GM19467 (cell line): ENCODE results near the gene TCP11.

Experiments used
- ATAC-seq: cut with Tn5 transposase; IDR thresholded peaks from one replicate; pipeline ENCODE4 v1.9.1; 2021; ENCODE audit warnings: mild to moderate bottlenecking, moderate library complexity; ENCODE audit not compliant: unreplicated experiment

Gene TCP11

DNA sequence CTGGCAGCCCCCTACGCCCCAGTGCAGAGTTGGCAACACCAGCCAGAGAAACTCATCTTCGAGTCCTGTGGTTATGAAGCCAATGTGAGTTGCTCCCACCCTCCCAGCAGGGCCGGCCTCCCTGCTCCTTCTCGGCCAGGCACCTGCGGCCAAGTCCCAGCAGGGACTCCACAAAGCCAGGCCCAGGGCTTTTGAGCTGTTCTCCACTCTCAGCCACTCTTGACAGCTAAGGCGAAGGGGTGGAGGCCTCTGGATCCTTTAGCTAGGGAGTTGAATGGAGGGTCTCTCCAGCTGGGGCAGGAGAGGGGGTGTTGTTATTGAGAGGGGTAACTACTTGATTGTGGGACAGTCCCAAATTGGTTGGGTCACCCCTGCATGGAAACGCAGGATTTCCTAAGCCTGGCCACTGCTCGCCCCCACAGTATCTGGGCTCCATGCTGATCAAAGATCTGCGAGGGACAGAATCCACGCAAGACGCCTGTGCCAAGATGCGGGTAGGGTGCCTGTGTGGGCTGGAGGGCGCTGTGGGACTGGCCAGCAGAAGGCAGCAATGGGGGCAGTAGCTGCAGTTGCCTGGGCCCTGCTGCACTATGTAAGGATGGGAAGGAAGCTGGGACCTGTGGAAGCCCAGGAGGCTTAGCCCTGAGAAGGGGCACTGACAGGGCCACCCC is 58.3 kb downstream of the TCP11 start:
- no peak for ATAC-seq

DNA sequence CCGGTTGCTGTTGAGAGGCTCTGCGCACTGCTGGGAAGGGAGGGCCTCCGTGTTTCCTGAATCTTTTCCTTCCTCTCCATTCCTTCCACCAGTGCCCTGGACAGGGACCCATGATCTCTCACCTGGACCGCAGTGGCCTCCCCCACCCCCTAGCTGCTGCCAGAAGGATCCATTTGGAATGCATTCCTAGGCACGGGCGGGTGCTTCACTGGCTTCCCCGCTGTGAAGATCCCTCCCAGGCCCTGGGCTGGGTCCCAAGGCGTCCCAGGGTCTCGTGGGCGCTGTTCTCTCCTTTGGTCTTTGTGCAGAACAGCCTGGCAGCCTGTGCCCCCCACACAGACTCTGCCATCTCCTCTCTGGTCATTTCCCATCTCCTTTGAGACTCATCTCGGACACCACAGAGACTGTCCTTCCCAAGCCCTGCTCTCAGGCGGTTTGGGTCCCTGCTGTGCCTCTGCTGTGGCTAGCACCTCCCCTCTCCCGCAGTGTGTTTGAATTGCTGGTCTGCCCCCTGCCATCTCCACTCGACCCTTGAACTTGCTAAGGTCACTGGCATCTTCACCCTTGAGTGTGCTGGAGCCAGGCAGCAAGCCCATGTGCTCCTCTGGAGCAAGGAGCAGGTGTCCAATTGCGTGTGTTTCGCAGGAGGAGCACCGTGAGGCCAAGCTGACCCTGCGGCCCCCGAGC is 59.0 kb downstream of the TCP11 start:
- no peak for ATAC-seq

DNA sequence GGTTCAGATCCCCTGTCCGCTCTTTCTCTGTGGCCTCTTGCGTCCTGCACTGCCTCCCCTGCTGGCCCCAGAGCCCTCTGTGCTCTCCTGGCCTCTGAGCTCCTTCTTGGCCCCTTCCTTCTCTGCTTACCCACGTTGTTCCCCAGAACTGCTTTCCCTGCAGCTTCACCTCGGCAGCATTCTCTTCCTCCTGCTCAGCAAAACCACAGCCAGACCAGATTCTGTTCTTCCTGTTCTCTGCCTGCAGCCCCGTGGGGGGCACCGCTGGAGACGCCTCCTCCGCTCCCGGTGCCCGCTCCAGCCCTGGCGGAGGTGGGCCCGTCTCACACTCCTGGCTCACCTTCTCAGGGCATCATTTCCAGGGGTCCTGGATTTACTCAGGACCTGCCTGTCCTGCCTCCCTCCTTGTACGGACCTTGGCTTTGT is 59.7 kb downstream of the TCP11 start:
- no peak for ATAC-seq

DNA sequence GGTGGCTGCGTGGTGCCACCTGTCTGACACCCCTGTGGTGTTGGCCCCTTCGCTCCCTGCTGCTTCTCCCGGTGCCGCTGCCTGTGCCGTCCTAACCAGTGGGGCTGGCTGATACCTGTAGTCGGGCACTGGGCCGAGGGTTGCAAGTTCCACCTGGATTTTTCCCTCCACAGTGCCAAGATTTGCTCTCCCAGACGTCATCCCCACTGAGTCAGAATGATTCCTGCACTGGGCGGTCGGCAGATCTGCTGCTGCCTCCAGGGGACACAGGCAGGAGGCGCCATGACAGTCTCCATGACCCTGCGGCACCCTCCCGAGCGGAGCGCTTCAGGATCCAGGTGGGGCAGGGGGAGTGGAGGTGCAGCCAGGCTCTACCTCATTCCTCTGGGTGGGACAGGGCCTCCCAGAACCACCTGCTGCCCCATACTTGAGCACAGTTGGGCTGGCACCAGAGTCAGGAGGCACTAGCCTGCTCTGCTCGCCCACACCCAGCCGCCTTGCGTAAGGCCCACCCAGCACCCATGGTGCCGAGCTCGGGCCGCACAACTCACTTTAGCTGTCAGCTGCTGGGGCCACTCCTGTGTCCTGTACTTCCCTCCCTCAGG is 60.2 kb downstream of the TCP11 start:
- no peak for ATAC-seq

DNA sequence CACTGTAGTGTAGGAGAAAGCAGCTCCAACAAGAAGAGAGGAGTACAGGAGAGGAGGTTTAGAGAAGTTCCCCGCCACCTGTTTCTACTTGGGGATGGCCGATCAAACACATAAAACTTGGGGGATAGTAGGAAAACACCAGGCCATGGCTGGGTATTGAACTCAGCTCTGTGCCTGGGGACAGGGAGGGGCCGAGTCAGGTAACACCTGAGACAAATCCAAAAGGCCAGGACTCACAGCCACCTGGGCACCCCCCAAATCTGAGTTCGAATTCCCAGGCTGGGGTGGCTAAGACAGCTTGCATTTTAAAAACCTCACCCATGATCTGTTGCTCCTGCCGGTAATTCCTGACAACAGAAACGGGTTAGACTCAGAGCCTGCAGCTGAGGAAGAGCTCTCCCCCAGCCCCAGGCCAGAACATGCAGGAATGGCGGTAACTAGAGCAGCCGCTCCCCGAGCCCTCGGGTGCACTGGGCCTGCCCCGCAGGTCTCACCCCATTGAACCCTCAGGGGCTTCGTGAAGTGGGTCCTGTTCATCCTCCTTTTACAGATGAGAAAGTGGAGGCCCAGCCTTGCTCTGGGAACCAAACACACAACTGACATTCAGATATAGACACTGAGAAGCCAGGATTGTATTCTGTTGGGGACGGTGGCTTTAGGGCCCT is 61.0 kb downstream of the TCP11 start:
- no peak for ATAC-seq

DNA sequence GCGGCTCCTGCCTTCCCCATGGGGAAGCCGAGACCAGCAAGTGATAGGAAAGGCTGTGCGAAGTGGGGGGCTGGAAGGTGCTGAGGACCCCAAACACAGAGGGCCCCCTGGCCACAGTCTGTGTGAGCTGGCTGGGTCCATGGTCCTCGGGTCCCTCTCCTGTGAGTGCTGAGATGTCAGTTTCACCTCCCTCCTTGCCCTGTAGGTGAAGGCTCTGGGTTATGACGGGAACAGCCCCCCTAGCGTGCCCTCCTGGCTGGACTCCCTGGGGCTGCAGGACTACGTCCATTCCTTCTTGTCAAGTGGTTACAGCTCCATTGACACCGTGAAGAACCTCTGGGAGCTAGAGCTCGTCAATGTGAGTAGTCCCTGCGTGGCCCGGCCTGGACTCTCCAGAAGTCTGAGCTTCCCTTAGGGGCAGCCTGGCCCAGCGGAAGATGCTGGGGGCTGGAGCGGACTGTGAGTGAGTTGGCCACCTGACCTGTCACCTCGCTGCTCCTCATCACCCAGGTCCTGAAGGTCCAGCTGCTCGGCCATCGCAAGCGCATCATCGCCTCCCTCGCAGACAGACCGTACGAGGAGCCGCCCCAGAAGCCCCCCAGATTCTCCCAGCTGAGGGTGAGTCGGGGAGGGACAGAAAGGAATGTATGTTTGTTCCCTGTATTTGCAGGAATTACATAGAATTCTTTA is 61.7 kb downstream of the TCP11 start:
- no peak for ATAC-seq

DNA sequence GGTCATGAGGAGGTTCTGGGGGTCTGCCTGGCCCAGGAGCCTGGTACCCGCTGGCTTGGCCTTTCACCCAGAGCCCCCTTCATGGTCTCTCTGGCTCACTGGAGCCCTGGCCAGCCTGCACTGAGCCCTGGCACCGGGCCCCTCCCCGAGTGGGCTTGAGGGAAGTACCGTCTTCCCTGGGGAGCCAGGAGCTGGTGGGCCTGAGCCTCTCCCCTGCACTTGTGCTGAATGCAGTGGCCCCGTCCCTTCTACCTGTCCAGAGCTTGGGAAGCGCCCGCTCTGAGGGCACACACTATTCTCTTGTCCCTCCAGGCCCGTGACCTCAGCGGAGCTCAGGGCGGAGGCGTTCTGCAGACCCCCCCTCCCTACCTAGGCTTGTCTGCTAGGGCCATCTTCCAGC is 62.2 kb downstream of the TCP11 start:
- ATAC-seq, result no peak

DNA sequence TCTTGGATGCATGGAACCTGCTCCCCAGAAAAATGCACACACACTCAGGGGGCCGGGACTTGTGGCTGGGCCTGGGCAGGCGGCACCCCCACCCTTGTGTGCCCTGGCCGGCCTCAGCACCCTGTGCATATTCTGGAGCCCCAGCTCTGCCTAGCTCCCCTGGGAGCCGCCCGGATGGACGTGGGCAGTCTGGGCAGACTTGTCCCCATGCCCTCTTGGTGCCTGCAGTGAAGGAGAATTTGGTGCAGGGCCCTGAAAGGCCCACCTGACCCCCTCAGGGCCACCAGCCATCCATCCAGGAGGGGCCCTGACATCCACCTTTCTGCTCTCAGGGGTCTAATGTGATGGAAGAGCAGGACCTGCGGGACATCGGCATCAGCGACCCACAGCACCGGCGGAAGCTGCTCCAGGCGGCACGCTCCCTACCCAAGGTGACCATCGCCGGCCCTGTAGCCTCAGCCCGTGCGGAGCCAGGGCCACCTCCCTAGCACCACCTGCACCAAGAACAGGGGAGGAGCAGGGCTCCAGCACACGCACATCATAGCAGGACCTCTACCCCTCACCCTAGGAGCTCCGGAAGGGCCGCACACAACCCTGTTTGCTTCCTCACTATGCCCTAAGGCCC is 62.8 kb downstream of the TCP11 start:
- no peak for ATAC-seq

DNA sequence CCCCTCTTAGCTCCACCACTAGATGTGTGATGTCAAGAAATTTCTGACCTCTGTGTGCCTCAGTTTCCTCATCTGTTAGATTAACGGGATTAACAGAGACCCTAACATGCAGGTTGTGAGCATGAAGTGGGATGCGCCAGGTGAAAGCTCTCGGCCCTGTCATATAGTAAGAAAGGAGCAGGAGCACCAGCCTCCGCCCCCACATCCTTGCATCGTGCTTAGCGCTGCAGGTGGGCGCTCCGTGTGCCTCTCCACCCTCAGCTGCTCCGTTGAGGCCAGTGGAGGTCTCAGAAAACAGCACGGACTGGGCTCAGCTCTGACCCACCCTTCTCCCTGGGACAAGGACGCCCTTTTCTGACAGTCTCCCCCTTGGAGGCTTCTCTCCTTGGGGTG is 63.4 kb downstream of the TCP11 start:
- no peak for ATAC-seq

DNA sequence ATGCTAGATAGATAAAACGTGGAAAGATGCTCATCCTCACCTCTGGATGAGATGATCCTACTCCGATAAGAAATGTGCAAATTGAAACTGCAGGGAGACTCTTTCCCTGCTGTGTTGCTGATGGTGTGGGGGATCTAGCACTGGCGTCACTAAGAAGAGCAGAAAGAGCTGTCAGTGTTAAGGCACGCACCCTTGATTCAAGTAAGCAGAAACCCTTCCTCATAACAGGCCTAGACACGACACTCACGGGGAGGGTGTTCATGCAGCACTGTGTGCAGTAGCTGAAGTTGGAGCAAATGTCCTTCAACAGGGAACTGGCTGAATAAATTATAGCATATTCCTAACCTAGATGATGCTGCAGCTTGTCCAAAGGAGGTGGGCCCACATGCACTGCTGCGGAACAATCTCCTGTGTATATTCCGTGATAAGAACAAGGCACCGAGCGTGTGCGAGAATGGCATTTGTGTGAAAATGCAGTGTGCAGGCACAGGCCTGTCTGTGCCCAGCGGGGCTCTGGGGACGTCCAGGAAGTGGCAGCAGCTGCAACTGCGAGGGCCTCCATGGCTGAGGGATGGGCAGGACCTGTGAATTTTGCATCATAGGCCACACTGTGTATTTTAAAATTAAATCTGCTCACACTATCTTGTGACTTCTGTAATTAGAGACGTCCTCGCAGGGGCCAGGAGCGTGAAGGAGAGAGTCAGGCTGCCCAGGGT is 64.0 kb downstream of the TCP11 start:
- no peak for ATAC-seq

DNA sequence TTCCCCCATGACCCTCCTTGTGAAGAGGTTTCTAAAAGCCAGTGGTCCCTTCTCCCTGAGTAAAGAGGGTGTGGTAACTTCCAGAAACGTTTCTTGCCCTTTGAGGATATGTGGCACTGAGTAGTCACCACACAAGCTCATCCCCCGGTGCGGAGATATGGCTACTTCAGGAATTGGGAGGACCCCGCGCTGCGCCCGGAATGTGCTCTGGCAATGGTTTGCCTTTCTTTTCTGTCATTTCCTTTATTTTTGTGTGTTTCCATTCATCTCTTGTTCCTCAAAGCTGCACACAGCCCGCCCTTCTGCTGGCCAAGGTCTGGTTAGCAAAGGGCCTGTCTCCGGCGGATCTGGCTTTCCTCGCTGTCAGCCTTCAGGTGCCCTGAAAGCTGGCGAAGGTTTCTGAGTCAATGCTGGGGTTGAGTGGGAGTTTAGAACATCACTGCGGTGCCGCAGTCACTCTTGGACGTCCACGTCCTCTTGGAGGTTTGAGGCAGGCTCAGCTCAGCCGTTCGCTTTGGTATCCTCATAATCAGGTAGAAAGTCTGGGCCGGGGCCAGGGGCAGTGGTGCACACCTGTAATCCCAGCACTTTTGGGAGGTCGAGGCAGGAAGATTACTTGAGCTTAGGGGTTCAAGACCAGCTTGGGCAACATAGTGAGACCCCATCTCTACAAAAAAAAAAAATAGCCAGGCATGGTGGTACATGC is 67.2 kb downstream of the TCP11 start:
- ATAC-seq, result no peak

DNA sequence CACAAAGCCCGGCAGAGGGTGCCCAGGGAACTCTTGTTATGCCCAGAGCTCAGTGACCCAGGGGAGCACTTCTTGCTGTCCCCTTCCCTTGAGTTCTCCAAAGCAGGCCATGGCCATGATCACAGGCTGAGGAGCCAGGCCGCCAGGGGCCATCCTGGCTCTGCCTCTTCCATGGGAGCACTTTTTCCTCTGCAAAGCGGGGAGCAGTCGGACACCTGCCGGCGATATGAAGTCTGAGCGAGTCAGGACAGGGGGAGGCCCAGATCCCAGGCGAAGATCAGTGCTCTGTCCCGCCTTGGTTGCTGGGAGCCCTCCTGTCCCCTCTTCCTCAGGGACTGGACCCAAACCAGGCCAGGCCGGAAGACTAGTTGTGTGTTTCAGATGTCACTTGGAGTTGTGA is 67.9 kb downstream of the TCP11 start:
- no peak for ATAC-seq

DNA sequence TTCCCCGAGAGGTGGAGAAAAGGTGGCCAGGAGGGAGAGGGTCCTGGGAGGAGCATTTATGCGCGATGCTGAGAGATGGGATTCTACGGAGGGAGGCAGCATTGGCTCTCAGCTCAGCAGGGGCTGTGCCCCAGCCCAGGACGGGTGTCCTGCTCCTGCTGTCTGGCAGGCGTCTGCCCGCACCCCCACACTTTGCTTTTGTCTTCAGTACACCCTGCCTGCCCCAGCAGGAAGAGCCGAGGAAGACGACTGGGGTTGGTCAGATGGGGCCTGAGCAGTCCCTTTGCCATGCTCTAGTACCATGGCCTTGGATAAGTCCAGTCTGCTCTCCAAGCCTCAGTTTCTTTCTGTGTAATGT is 68.5 kb downstream of the TCP11 start:
- ATAC-seq, result no peak

DNA sequence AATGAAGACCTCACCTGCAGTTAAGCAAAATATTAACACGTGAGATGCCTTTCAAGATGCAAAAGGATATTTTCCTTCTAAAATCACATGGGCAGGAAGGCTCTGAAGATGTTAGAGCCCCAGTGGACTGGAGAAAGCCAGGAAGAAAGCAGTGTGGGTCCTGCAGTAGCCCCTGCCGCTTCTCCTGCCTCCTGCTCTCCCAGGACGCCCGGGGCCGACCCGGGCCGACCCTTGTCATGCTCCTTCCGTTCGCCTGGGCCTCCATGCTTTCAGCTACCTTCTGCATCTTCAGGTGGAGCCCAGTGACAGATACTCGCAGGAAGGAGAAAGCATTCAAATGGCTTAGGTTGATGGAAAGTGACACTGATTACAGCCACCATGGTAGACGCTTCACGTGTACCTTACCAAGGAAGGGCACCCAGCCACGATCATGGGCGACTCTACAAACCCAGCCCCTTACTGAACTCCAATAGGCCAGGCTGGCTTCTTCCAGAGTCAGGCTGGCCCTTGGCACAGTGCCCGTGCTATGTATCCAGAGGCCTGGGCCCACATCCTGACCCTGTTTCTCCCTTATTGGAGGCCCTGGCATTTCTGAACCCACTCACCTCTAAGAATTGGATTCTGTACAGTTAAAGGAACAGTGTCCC is 69.0 kb downstream of the TCP11 start:
- no peak for ATAC-seq

DNA sequence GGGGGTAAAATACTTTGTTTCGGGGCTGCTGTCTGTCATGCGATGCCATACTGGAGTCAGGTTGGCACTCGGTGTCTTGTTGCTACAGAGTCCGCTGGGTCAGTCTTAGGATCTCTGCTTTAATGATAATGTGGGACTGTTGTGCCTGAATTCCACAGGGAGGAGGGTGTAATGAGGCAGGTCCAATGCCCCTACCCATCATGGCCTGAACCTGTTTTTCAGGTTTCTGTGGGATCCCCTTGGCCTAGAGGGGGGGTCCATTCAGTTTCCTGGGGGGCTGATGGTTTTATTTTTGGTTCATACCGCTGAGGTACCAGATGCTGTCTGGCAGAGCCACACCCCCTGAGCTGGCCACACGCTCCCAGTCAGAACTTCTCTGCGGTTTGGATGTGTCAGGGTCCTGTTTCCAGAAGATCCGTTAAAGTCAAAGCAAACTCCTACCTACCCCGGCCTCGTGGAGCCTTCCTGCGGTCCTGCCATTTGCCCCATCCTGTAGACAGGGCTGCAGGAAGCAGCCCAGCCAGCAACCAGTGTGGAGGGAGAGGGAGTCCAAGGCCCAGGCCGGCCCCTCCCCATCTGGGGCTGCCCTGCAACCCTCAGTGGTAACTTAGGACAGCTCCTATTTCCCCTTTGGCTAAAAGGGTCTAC is 69.7 kb downstream of the TCP11 start:
- no peak for ATAC-seq

DNA sequence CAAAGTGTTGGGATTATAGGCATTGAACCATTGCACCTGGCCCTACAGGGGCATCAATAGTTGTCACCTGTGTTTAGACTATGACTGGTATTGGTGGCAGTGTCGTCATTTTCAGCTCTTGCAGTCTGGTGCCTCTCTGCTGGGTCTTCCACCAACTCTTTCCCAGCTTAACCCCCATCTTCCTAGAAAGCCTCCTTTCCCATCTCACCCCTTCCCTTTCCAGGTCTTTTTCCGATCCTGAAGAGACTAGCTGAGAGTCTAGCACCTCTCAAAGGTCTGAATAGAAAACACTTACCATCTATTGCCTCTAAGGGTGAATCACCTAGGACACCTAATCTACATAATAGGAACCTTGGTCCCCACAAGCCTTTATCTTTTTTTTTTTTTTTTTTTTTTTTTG is 71.0 kb downstream of the TCP11 start:
- no peak for ATAC-seq

DNA sequence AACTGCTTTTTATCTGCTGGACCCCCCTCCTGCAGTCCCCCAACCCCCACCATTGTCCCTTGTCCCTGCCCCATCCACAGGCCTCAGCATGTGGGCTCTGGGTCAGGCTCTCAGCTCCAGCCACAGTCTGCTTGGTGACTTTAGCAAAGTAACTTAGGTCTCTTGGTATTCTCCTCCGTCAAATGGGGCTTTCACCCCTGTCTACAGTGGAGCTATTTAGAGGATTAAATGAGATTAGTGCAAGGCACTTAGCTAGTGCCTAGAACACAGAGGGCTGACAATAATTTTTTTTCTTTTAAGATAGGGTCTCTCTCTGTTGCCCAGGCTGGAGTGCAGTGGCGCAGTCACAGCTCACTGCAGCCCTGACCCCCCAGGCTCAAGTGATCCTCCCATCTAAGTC is 71.9 kb downstream of the TCP11 start:
- ATAC-seq, result no peak

DNA sequence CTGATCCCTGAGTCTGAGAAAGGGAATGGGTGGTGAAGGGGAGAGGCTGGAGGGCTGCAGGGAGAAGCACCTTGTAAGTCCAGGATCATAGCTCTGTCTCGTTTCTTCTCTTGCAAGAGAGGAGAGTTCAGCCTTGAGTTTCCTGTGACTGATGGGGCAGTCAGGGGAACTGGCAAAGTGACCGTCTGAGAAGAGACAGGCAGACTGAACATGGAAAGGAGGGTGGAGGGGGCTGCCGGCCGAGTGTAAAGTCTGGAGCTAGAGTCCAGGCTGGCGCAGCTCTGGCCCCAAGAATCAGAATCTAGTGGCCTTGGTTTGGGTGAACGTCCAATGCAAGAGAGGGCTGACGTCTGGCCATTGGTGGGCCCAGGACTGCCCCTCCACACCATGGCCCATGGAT is 72.5 kb downstream of the TCP11 start:
- no peak for ATAC-seq

DNA sequence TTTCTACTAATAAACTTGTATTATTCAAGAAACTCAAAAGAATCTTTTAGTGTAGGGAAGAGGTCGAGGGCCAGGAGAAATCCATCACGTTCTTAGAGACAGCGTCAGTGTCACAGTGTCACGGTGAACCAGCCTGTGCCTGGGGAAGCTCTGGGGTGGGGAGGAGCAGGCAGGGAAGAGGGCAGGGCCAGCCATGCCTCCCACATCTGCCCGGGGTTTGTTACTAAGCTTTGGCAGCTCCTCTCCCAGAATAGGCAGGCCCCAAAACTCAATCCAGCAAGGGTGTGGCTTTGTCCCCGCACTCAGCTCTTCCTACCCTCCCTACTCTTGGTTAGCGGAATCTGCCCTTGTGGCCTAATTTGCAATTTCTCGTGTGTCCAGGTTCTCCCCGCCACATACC is 72.9 kb downstream of the TCP11 start:
- no peak for ATAC-seq
